HEK293T (cell line): ENCODE results near the gene NLRX1.

ENCODE experiments used
- ARNT ChIP-seq: fragments of 450-650 bp; IDR thresholded peaks from 2 replicates; pipeline ENCODE4 v1.6.1; 2017; ENCODE audit warnings: mild to moderate bottlenecking
- BHLHE40 ChIP-seq: fragments of 450-650 bp; IDR thresholded peaks from 2 replicates; pipeline ENCODE4 v1.6.1; 2016; ENCODE audit warnings: mild to moderate bottlenecking, moderate library complexity, borderline replicate concordance
- FOXM1 ChIP-seq: fragments of 450-650 bp; IDR thresholded peaks from 2 replicates; pipeline ENCODE4 v1.6.1; 2017; ENCODE audit warnings: mild to moderate bottlenecking, borderline replicate concordance
- HDGF ChIP-seq: fragments of 450-650 bp; IDR thresholded peaks from 2 replicates; pipeline ENCODE4 v1.6.1; 2017; ENCODE audit warnings: antibody characterized with exemption, borderline replicate concordance
- SUZ12 ChIP-seq: fragments of 450-650 bp; IDR thresholded peaks from 2 replicates; pipeline ENCODE4 v1.6.1; 2016; ENCODE audit warnings: mild to moderate bottlenecking
- TARDBP ChIP-seq: fragments of 450-650 bp; IDR thresholded peaks from 2 replicates; pipeline ENCODE4 v1.6.1; 2016

- no peak for TF ChIP-seq FOXM1
- TF ChIP-seq SUZ12: no peak
- TF ChIP-seq HDGF: no peak
- no peak for TF ChIP-seq BHLHE40
- TF ChIP-seq ARNT: no peak
- TF ChIP-seq TARDBP: no peak
Measured at GRCh38 chr11:119206511-119207414, 38.2 kb downstream of the NLRX1 start.
